Sigmoid colon (tissue), 7 donors: ENCODE data around the gene RHOB. TPM values are rescaled to one million over a fixed set of nuclear protein-coding genes. Genes with fewer than 3 reads are reported as not detected.
A peak's percentile ranks its signal among the peaks of the same experiment; 100 is the strongest.

Experiments used
- DNase-seq: peaks from one replicate; pipeline ENCODE4 v3.0.0-alpha.2; 2019
- H3K27ac ChIP-seq, 4 donors: fragments of 200-600 bp; sonication (generic); one replicate each; pipeline ENCODE4 v1.5.1; 2016 to 2019; ENCODE audit warnings: mild to moderate bottlenecking in 1 of 4
- H3K27me3 ChIP-seq, 3 donors: fragments of 200-600 bp; sonication (generic); one replicate each; pipeline ENCODE4 v1.5.1; 2019; ENCODE audit warnings: mild to moderate bottlenecking in 1 of 3
- H3K36me3 ChIP-seq, 4 donors: fragments of 200-600 bp; sonication (generic); one replicate each; pipeline ENCODE4 v1.5.1; 2016 to 2019
- H3K4me1 ChIP-seq, 4 donors: fragments of 200-600 bp; sonication (generic); one replicate each; pipeline ENCODE4 v1.5.1; 2017 to 2019
- H3K4me3 ChIP-seq, 4 donors: fragments of 200-600 bp; sonication (generic); one replicate each; pipeline ENCODE4 v1.5.1; 2017 to 2019; ENCODE audit warnings: mild to moderate bottlenecking in 2 of 4, moderate library complexity in 1 of 4
- H3K9me3 ChIP-seq, 4 donors: fragments of 200-600 bp in 3 of 4; sonication (generic) in 3 of 4; one replicate each; pipeline versions ENCODE4 v1.5.1 to v1.6.1; 2013 to 2019
- EP300 ChIP-seq, 4 donors: sonication (generic); formaldehyde crosslinking; IDR thresholded peaks; one replicate each; pipeline ENCODE4 v1.6.1; 2017; ENCODE audit warnings: antibody characterized with exemption in 4 of 4
- POLR2A ChIP-seq, 2 donors: fragments of 450-650 bp; IDR thresholded peaks; one replicate each; pipeline ENCODE4 v1.6.1; 2016; ENCODE audit warnings: antibody characterized with exemption in 2 of 2, mild to moderate bottlenecking in 2 of 2, moderate library complexity in 2 of 2
- POLR2AphosphoS5 ChIP-seq, 4 donors: sonication (generic); formaldehyde crosslinking; IDR thresholded peaks; one replicate each; pipeline ENCODE4 v1.6.1; 2017; ENCODE audit warnings: antibody characterized with exemption in 4 of 4
- WGBS, 2 donors: extraction: QIAGEN DNeasy Blood & Tissue Kit; methylation state at CpG; one replicate each; pipeline ENCODE4 v1.1.7; 2013; 5-methylcytosine and 5-hydroxymethylcytosine counted together
- intact Hi-C: fragments of 100-400 bp; cut with DNase I; formaldehyde crosslinking; loops from one replicate; pipeline ENCODE4 v1.15.1; 2023
- polyA plus RNA-seq, 3 donors: library from polyadenylated mRNA; stranded (reverse); fragments of 200-250 nt; gene quantifications; one replicate each; pipeline ENCODE4 v1.2.3, GENCODE V29; 2013
- total RNA-seq, 4 donors: library from RNA; depleted of rRNA; stranded (reverse); fragments of >200 nt; gene quantifications; one replicate each; pipeline ENCODE4 v1.1.0, GENCODE V29; 2016
- TF ChIP-seq, protein P1 (sequence below), 4 experiments: fragments of 450-650 bp in 3 of 4; fragments of 200-600 bp in 1 of 4; IDR thresholded peaks; one replicate each; pipeline ENCODE4 v1.5.1; 2016 to 2019; ENCODE audit warnings: antibody characterized with exemption in 4 of 4, mild to moderate bottlenecking in 3 of 4, moderate library complexity in 2 of 4
- donor health status: healthy with polysubstance abuse.
- donor health status: Bipolar disorder and iron deficiency.
- donor health status: healthy.

Gene RHOB
- total and polyA plus RNA-seq, 7 donors = 60.6 to 1,323 (median 753) TPM

DNA sequence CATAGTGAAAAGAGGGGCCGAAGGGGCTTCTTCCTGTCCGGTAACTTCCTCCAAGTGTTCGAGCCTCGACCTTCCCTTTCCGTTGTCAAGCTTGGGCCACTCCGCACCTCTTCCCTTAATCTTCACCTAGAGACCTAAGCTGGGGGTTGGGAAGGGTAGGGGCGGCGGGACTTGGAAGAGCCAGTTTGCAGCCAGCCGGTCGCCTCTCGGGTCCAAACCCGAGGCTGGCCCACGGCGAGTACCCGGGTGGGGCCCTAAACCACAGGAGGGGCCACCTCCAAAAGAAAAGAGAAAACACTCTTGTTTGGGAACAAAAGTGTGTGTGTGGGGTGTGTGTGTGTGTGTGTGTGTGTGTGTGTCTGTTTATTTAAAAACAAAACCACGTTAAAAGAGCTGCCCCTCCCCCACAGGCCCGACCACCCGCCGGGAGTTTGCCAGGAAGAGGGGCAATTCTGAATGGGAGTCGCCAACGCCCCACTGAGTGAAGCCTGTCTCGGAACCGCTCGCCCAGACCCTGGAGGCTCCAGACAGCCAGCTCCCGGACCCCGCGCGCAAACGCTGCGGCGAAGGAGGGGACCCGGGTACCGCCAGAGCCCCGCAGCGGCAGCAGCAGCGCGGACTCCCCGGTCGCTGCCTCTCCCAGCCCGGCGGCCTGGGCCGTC, 488 bp upstream of the RHOB start:
- Histone ChIP-seq H3K36me3 (peaks cover 16 to 27% (median 20%) of the 10 kb centered on the region in 4 donors), H3K27me3 (no peaks in the 10 kb centered on the region), H3K27ac (peak overlapping the region; percentile 93 to 98 (median 98)), H3K4me1 (peaks cover 0 to 31% (median 30%) of the 10 kb centered on the region in 4 donors), H3K9me3 (no peaks in the 10 kb centered on the region), H3K4me3 (peak overlapping the region; percentile 61 to 100 (median 98))
- WGBS, 2 donors = 8 to 9% methylated on average over 42 of the region's 42 CpGs
- TF ChIP-seq POLR2A (IDR thresholded peaks at IDR 0.05) (no peak), EP300 (IDR thresholded peaks at IDR 0.05) (no peak), POLR2AphosphoS5 (IDR thresholded peaks at IDR 0.05) (no peak)
- TF ChIP-seq, protein P1, sequence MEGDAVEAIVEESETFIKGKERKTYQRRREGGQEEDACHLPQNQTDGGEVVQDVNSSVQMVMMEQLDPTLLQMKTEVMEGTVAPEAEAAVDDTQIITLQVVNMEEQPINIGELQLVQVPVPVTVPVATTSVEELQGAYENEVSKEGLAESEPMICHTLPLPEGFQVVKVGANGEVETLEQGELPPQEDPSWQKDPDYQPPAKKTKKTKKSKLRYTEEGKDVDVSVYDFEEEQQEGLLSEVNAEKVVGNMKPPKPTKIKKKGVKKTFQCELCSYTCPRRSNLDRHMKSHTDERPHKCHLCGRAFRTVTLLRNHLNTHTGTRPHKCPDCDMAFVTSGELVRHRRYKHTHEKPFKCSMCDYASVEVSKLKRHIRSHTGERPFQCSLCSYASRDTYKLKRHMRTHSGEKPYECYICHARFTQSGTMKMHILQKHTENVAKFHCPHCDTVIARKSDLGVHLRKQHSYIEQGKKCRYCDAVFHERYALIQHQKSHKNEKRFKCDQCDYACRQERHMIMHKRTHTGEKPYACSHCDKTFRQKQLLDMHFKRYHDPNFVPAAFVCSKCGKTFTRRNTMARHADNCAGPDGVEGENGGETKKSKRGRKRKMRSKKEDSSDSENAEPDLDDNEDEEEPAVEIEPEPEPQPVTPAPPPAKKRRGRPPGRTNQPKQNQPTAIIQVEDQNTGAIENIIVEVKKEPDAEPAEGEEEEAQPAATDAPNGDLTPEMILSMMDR (IDR thresholded peaks at IDR 0.05) = no peak
- peak; percentile 78 for DNase-seq
- intact Hi-C loops = no loop called here

DNA sequence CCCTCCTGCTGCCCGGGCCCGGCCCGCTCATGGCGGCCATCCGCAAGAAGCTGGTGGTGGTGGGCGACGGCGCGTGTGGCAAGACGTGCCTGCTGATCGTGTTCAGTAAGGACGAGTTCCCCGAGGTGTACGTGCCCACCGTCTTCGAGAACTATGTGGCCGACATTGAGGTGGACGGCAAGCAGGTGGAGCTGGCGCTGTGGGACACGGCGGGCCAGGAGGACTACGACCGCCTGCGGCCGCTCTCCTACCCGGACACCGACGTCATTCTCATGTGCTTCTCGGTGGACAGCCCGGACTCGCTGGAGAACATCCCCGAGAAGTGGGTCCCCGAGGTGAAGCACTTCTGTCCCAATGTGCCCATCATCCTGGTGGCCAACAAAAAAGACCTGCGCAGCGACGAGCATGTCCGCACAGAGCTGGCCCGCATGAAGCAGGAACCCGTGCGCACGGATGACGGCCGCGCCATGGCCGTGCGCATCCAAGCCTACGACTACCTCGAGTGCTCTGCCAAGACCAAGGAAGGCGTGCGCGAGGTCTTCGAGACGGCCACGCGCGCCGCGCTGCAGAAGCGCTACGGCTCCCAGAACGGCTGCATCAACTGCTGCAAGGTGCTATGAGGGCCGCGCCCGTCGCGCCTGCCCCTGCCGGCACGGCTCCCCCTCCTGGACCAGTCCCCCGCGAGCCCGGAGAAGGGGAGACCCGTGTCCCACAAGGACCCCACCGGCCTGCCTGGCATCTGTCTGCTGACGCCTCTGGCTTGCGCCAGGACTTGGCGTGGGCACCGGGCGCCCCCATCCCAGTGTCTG, 767 bp downstream of the RHOB start:
- intact Hi-C loops = no loop called here
- TF ChIP-seq, protein P1 (IDR thresholded peaks at IDR 0.05) = no peak
- TF ChIP-seq EP300 (IDR thresholded peaks at IDR 0.05) (peak in 1 of 4 donors; percentile 25), POLR2A (IDR thresholded peaks at IDR 0.05) (peak in 1 of 2 donors; percentile 55), POLR2AphosphoS5 (IDR thresholded peaks at IDR 0.05) (peak; percentile 66 to 90 (median 89))
- H3K4me1 ChIP-seq = peaks cover 0 to 42% (median 42%) of the 10 kb centered on the region in 4 donors
- DNase-seq = peak; percentile 86
- H3K27me3 ChIP-seq = no peaks in the 10 kb centered on the region
- H3K36me3 ChIP-seq = peaks cover 16 to 27% (median 20%) of the 10 kb centered on the region in 4 donors
- peak overlapping the region; percentile 93 to 98 (median 98) for H3K27ac ChIP-seq
- 2 to 5% methylated on average over 78 of the region's 78 CpGs for WGBS, 2 donors
- no peaks in the 10 kb centered on the region for H3K9me3 ChIP-seq
- peak overlapping the region; percentile 61 to 100 (median 98) for H3K4me3 ChIP-seq

DNA sequence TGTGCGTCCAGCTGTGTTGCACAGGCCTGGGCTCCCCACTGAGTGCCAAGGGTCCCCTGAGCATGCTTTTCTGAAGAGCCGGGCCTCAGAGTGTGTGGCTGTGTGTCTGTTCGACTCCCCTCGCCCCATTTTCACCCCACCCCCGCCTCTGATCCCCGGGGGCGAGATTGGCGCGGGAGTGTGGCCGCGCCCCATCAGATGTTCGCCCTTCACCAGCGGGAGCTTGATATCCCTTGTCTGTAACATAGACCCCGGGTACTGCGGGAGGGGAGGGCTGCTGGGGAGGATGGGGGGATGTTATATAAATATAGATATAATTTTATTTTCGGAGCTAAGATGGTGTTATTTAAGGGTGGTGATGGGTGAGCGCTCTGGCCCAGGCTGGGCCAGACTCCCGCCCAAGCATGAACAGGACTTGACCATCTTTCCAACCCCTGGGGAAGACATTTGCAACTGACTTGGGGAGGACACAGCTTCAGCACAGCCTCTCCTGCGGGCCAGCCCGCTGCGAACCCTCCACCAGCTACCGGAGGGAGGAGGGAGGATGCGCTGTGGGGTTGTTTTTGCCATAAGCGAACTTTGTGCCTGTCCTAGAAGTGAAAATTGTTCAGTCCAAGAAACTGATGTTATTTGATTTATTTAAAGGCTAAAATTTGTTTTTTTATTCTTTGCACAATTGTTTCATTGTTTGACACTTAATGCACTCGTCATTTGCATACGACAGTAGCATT, 1.5 kb downstream of the RHOB start:
- H3K27me3 ChIP-seq = no peaks in the 10 kb centered on the region
- H3K4me3 ChIP-seq = peak overlapping the region; percentile 61 to 100 (median 98)
- 42 to 43% methylated on average over 26 of the region's 26 CpGs for WGBS, 2 donors
- intact Hi-C loops = no loop called here
- H3K4me1 ChIP-seq = peaks cover 0 to 47% (median 43%) of the 10 kb centered on the region in 4 donors
- TF ChIP-seq POLR2AphosphoS5 (IDR thresholded peaks at IDR 0.05) (peak; percentile 51 to 89 (median 82)), EP300 (IDR thresholded peaks at IDR 0.05) (no peak), POLR2A (IDR thresholded peaks at IDR 0.05) (peak; percentile 33 to 38)
- H3K27ac ChIP-seq = peak overlapping the region; percentile 93 to 98 (median 98)
- DNase-seq = peak; percentile 73
- no peaks in the 10 kb centered on the region for H3K9me3 ChIP-seq
- H3K36me3 ChIP-seq = peaks cover 16 to 27% (median 20%) of the 10 kb centered on the region in 4 donors

DNA sequence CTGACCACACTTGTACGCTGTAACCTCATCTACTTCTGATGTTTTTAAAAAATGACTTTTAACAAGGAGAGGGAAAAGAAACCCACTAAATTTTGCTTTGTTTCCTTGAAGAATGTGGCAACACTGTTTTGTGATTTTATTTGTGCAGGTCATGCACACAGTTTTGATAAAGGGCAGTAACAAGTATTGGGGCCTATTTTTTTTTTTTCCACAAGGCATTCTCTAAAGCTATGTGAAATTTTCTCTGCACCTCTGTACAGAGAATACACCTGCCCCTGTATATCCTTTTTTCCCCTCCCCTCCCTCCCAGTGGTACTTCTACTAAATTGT, 2.1 kb downstream of the RHOB start:
- Histone ChIP-seq H3K27me3 (no peaks in the 10 kb centered on the region), H3K9me3 (no peaks in the 10 kb centered on the region), H3K4me1 (peaks cover 0 to 42% (median 37%) of the 10 kb centered on the region in 4 donors), H3K36me3 (peaks cover 16 to 27% (median 20%) of the 10 kb centered on the region in 4 donors), H3K4me3 (peak overlapping the region; percentile 61 to 100 (median 98)), H3K27ac (peak overlapping the region; percentile 93 to 98 (median 98))
- WGBS, 2 donors = 48 to 79% methylated on average over 1 of the region's 1 CpG
- peak in 1 of 4 donors; percentile 20 for TF ChIP-seq POLR2AphosphoS5 (IDR thresholded peaks at IDR 0.05)
- TF ChIP-seq POLR2A (IDR thresholded peaks at IDR 0.05) = no peak
- intact Hi-C loops = no loop called here
- DNase-seq = peak; percentile 18

DNA sequence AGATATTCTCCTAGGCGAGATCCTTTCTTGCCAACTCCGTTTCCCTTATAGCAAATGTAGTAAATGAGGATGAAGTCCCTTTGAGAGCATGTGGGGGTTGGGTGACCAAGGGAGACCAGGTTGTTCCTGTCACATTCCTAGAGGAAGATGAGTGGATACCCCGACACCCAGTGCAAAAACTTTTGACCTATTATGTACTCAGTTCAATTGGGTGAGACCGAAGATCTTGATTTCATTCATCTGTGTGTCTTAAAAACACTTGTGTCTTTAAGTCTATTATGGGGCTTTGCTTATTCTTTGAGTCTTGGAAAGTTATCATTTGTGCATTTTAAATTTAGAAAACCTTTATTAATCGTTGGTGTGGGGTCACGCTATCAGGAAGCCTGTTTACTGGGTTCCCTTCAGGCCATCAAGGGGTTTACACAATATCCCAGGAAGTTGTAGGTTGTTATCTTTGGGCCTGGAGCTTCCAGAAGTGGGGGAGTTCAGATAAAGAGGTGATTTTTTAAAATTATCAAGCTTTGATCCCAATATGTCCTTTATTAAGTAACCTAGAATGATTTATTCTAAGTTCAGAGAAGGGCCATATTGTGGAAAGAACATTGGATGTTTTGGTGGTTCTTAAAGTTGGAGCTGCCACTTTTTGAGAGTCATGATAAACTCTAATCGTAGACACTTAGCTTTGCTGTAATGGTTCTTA, 2.8 kb downstream of the RHOB start:
- peak overlapping the region; percentile 93 to 98 (median 98) for H3K27ac ChIP-seq
- intact Hi-C loops = loop anchor here (1.0 kb wide), 1 partner anchor 169 kb away; no protein-coding TSS in a partner anchor
- H3K36me3 ChIP-seq = peaks cover 16 to 27% (median 20%) of the 10 kb centered on the region in 4 donors
- 68 to 83% methylated on average over 7 of the region's 7 CpGs for WGBS, 2 donors
- no peaks in the 10 kb centered on the region for H3K9me3 ChIP-seq
- peak; percentile 76 for DNase-seq
- peak; percentile 77 to 89 (median 84) for TF ChIP-seq POLR2AphosphoS5 (IDR thresholded peaks at IDR 0.05)
- TF ChIP-seq POLR2A (IDR thresholded peaks at IDR 0.05) = peak in 1 of 2 donors; percentile 16
- TF ChIP-seq EP300 (IDR thresholded peaks at IDR 0.05) = no peak
- TF ChIP-seq, protein P1 (IDR thresholded peaks at IDR 0.05) = peak in 2 of 4 experiments; percentile 17 to 36
- peaks cover 0 to 36% (median 32%) of the 10 kb centered on the region in 4 donors for H3K4me1 ChIP-seq
- H3K4me3 ChIP-seq = peak overlapping the region; percentile 61 to 100 (median 98)
- H3K27me3 ChIP-seq = no peaks in the 10 kb centered on the region
